NB4 (cell line): ENCODE measurements around the gene DGKH.

ENCODE experiments used
- CTCF ChIP-seq: IDR thresholded peaks from one replicate; pipeline ENCODE4 v1.5.1; 2012; ENCODE audit warnings: low read depth, low read length
- POLR2A ChIP-seq: IDR thresholded peaks from 2 replicates; pipeline ENCODE4 v1.6.1; 2011; ENCODE audit warnings: mild to moderate bottlenecking; ENCODE audit not compliant: insufficient read length; ENCODE audit errors: extremely low read depth

DNA sequence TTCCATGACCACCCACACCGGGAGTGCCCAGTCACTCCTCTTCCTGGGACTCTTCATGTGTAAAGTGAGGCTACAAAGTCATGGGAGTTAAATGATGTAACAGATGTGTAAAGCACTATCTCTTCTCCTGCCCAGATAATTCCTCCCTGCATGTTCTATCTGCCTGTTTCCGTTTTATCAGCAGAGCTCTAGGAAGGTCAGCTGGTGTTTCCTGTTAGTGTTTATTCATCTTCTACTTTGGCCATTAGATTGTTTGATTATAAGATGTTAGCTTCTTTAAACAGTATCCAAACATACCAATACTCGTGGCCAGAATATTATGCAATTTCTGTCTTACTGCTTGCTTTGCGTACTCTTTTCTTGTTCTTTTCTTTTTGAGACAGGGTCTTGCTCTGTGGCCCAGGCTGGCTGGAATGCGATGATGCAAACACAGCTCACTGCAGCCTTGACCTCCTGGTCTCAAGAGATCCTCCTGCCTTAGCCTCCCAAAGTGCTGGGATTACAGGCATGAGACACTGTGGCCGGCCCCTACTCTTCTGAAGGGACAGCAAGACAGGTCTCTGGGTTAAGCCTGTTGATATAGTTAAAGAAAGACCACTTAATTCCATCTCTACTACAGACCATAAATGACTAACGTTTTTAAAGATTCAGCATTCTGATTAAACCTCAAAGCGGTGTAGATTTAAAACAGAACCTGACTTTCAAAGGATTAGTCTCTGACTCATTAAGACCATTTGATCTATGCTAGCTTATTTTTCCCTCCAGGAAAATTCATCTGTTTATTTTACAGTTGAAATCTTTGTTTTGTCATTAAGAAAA, 126.1 kb downstream of the DGKH start:
- TF ChIP-seq CTCF (no peak), POLR2A (no peak)
